HepG2 (cell line): ENCODE measurements around the gene DPH7.

ENCODE experiments used
- HNRNPL ChIP-seq: fragments of 200-400 bp; formaldehyde crosslinking; IDR thresholded peaks from 2 replicates; pipeline ENCODE4 v1.6.1; 2017; ENCODE audit warnings: mild to moderate bottlenecking, low read depth, low read length
- SPEN ChIP-seq: sonication (generic); formaldehyde crosslinking; IDR thresholded peaks from 2 replicates; pipeline ENCODE4 v1.5.1; 2020; ENCODE audit warnings: low read depth, mild to moderate bottlenecking, missing genetic modification reagents
- ZFP36L1 ChIP-seq: sonication (generic); formaldehyde crosslinking; IDR thresholded peaks from 2 replicates; pipeline ENCODE4 v1.8.0; 2022; ENCODE audit warnings: mild to moderate bottlenecking, missing genetic modification reagents, moderate library complexity
- ZNF558 ChIP-seq: sonication (generic); formaldehyde crosslinking; IDR thresholded peaks from 2 replicates; pipeline ENCODE4 v1.9.0; 2022; ENCODE audit warnings: mild to moderate bottlenecking, missing genetic modification reagents, borderline replicate concordance

- no peak for TF ChIP-seq SPEN
- no peak for TF ChIP-seq HNRNPL
- TF ChIP-seq ZFP36L1 (CRISPR knock-in tag): no peak
- no peak for TF ChIP-seq ZNF558 (CRISPR knock-in tag)
These were observed 40.7 kb upstream of the DPH7 start for GRCh38 chr9:137619240-137620047.
